Activated CD4-positive, alpha-beta T cell treated with anti-CD3 and anti-CD28 coated beads, Interleukin-2, Interleukin-6, amounts not matched to agents 100 ng/mL and 50 ng/mL, durations not matched to agents 16 hours and 8 hours (primary cell): ENCODE results near the gene DNAAF1.
A peak's percentile ranks its signal among the peaks of the same experiment; 100 is the strongest.

Experiments
- DNase-seq: peaks from one replicate; pipeline ENCODE4 v3.0.0-alpha.2; 2020

Gene DNAAF1

GRCh38 chr16:84124257-84125073 is 20.6 kb upstream of the DNAAF1 start:
- DNase-seq: no peak

GRCh38 chr16:84131117-84131516 is 14.0 kb upstream of the DNAAF1 start:
- no peak for DNase-seq

- DNase-seq: no peak
Measured at GRCh38 chr16:84132527-84133285, 12.4 kb upstream of the DNAAF1 start.

GRCh38 chr16:84136331-84137125 is 8.6 kb upstream of the DNAAF1 start:
- no peak for DNase-seq

GRCh38 chr16:84137287-84137686 is 7.8 kb upstream of the DNAAF1 start:
- no peak for DNase-seq

GRCh38 chr16:84137769-84138357 is 7.2 kb upstream of the DNAAF1 start:
- DNase-seq: no peak

- DNase-seq: no peak
Measured at GRCh38 chr16:84138500-84138823, 6.6 kb upstream of the DNAAF1 start.

- peak; percentile 48 for DNase-seq
Measured at GRCh38 chr16:84138824-84139627, 6.1 kb upstream of the DNAAF1 start.

GRCh38 chr16:84139628-84140258 is 5.4 kb upstream of the DNAAF1 start:
- DNase-seq: no peak

GRCh38 chr16:84141143-84141670 is 3.9 kb upstream of the DNAAF1 start:
- peak; percentile 12 for DNase-seq

GRCh38 chr16:84143081-84143480 is 2.0 kb upstream of the DNAAF1 start:
- no peak for DNase-seq

- DNase-seq: peak; percentile 12
Measured at GRCh38 chr16:84143784-84144199, 1.3 kb upstream of the DNAAF1 start.

- peak; percentile 50 for DNase-seq
Measured at GRCh38 chr16:84144209-84144858, 774 bp upstream of the DNAAF1 start.

GRCh38 chr16:84150926-84151325 is 5.8 kb downstream of the DNAAF1 start:
- DNase-seq: no peak

GRCh38 chr16:84153660-84154214 is 8.6 kb downstream of the DNAAF1 start:
- DNase-seq: no peak

GRCh38 chr16:84155226-84155625 is 10.1 kb downstream of the DNAAF1 start:
- no peak for DNase-seq

- no peak for DNase-seq
Measured at GRCh38 chr16:84155771-84156170, 10.7 kb downstream of the DNAAF1 start.

- no peak for DNase-seq
Measured at GRCh38 chr16:84156342-84156784, 11.3 kb downstream of the DNAAF1 start.

GRCh38 chr16:84159007-84159406 is 13.9 kb downstream of the DNAAF1 start:
- no peak for DNase-seq

- DNase-seq: no peak
Measured at GRCh38 chr16:84159800-84160199, 14.7 kb downstream of the DNAAF1 start.
